ENCODE results near the gene KIF26B. TPM values are rescaled to one million over a fixed set of nuclear protein-coding genes. Genes with fewer than 3 reads are reported as not detected.
"Not testable (repeated sequence)": the region's sequence is repeated elsewhere in the genome, so short reads cannot be mapped to it uniquely, and the experiment has no call there.

Gene KIF26B
- total and polyA plus RNA-seq, 4 donors, result 10.9 to 37.1 (median 19.2) TPM

- H3K9me3 ChIP-seq (ENCODE audit: control insufficient read depth, insufficient read depth, low read length), result peaks cover 2% of the 10 kb centered on the region
- DNase-seq (ENCODE audit: low read depth in 4 of 6, low spot score in 6 of 6), result peak in 1 of 6 donors; percentile 44
- H3K4me3 ChIP-seq (ENCODE audit: low read depth, low read length), result no peak overlapping the region
- H3K27ac ChIP-seq (ENCODE audit: low read depth, low read length), result no peak overlapping the region
- peaks cover 18% of the 10 kb centered on the region for H3K4me1 ChIP-seq (ENCODE audit: control insufficient read depth, insufficient read depth, low read length)
- 51% methylated on average over 7 of the region's 8 CpGs for WGBS (ENCODE audit: insufficient coverage)
- peaks cover 27% of the 10 kb centered on the region for H3K36me3 ChIP-seq (ENCODE audit: control insufficient read depth, insufficient read depth, low read length)
- H3K27me3 ChIP-seq (ENCODE audit: control insufficient read depth, insufficient read depth, low read length), result no peaks in the 10 kb centered on the region
These were observed 538.5 kb downstream of the KIF26B start for GRCh38 chr1:245693116-245693793.

DNA sequence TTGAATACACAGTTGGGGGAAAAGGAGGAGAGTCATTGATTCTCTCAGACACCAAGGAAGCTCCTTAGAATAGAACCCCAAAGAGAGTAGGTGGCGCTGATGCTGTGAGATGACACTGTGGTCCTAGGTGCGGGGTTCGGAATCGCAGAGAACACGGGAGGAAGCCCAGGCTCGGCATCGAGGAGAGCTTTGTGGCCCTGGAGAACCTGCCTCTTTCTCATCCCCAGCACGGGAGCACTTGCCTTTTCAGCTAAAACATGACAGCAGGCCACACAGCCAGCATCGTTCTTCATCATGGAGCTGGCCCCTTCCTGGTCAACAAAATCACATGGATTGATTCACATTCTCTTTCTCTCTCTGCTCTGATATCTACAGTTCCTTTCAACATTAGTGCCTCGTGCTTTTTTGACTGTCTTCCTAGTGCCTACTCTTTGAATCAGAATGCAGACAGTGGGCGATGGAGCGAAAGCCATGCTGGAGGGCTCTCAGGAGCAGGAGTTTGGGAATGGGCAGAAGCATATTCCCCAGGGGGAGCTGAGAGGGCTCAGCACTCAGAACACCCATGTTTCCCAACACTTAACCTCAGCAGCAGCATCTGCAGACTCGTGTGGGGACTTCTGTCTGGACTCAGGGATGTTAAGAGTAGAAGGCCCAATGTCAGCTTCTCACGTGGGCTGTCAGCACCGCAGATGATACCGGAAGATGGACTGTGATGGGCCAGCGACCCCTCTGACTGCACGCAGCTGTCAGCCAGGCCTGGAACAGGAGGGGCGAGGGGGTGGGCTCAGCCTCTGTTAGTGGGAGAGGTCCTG is 539.4 kb downstream of the KIF26B start:
- 87% methylated on average over 13 of the region's 19 CpGs for WGBS (ENCODE audit: insufficient coverage)
- H3K4me3 ChIP-seq (ENCODE audit: low read depth, low read length), result no peak overlapping the region
- no peak overlapping the region for H3K27ac ChIP-seq (ENCODE audit: low read depth, low read length)
- H3K9me3 ChIP-seq (ENCODE audit: control insufficient read depth, insufficient read depth, low read length), result peaks cover 2% of the 10 kb centered on the region
- H3K36me3 ChIP-seq (ENCODE audit: control insufficient read depth, insufficient read depth, low read length), result peaks cover 22% of the 10 kb centered on the region
- DNase-seq (ENCODE audit: low read depth in 4 of 6, low spot score in 6 of 6), result no peak
- peaks cover 18% of the 10 kb centered on the region for H3K4me1 ChIP-seq (ENCODE audit: control insufficient read depth, insufficient read depth, low read length)
- no peaks in the 10 kb centered on the region for H3K27me3 ChIP-seq (ENCODE audit: control insufficient read depth, insufficient read depth, low read length)

DNA sequence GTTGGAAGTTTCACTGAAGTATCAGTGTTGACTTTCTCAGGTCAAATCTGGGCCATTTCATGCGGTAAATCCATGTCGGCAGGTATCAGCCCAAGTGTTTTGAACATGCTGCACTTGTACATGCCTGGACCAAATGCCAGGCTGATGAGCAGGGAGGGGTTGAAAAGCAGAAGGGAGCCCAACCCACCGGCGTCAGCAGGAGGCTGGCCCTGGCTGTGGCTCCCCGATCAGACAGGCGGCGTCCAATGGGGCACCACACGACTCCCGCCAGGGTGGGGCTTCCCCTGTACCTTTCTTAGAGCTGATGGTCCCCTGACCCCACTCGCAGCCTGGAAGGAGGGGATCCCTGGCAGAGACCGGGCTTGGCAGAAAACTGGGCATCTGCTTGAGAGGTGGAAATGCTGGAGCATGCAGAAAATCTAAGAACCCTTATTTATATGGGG is 540.0 kb downstream of the KIF26B start:
- peaks cover 2% of the 10 kb centered on the region for H3K9me3 ChIP-seq (ENCODE audit: control insufficient read depth, insufficient read depth, low read length)
- DNase-seq (ENCODE audit: low read depth in 4 of 6, low spot score in 6 of 6), result no peak
- H3K4me3 ChIP-seq (ENCODE audit: low read depth, low read length), result no peak overlapping the region
- WGBS (ENCODE audit: insufficient coverage), result 86% methylated on average over 11 of the region's 11 CpGs
- H3K36me3 ChIP-seq (ENCODE audit: control insufficient read depth, insufficient read depth, low read length), result peaks cover 21% of the 10 kb centered on the region
- H3K4me1 ChIP-seq (ENCODE audit: control insufficient read depth, insufficient read depth, low read length), result peaks cover 18% of the 10 kb centered on the region
- H3K27ac ChIP-seq (ENCODE audit: low read depth, low read length), result no peak overlapping the region
- H3K27me3 ChIP-seq (ENCODE audit: control insufficient read depth, insufficient read depth, low read length), result no peaks in the 10 kb centered on the region

GRCh38 chr1:245695211-245695610 is 540.4 kb downstream of the KIF26B start:
- DNase-seq (ENCODE audit: low read depth in 4 of 6, low spot score in 6 of 6), result no peak
- 86% methylated on average over 5 of the region's 8 CpGs for WGBS (ENCODE audit: insufficient coverage)

GRCh38 chr1:245695701-245696100 is 540.9 kb downstream of the KIF26B start:
- not testable (repeated sequence) for H3K9me3 ChIP-seq (ENCODE audit: control insufficient read depth, insufficient read depth, low read length); H3K27me3 ChIP-seq (ENCODE audit: control insufficient read depth, insufficient read depth, low read length); H3K27ac ChIP-seq (ENCODE audit: low read depth, low read length); DNase-seq (ENCODE audit: low read depth in 4 of 6, low spot score in 6 of 6); H3K4me3 ChIP-seq (ENCODE audit: low read depth, low read length)
- Histone ChIP-seq H3K36me3 (ENCODE audit: control insufficient read depth, insufficient read depth, low read length) (peaks cover 18% of the 10 kb centered on the region), H3K4me1 (ENCODE audit: control insufficient read depth, insufficient read depth, low read length) (peaks cover 18% of the 10 kb centered on the region)
- 100% methylated on average over 5 of the region's 11 CpGs for WGBS (ENCODE audit: insufficient coverage)

More at GRCh38 chr1:245695211-245695610, 540.4 kb downstream of the KIF26B start:
- Histone ChIP-seq H3K27me3 (ENCODE audit: control insufficient read depth, insufficient read depth, low read length) (no peaks in the 10 kb centered on the region), H3K36me3 (ENCODE audit: control insufficient read depth, insufficient read depth, low read length) (peaks cover 18% of the 10 kb centered on the region), H3K4me3 (ENCODE audit: low read depth, low read length) (no peak overlapping the region), H3K27ac (ENCODE audit: low read depth, low read length) (no peak overlapping the region), H3K4me1 (ENCODE audit: control insufficient read depth, insufficient read depth, low read length) (peaks cover 18% of the 10 kb centered on the region), H3K9me3 (ENCODE audit: control insufficient read depth, insufficient read depth, low read length) (peaks cover 2% of the 10 kb centered on the region)

- WGBS (ENCODE audit: insufficient coverage), result 91% methylated on average over 12 of the region's 14 CpGs
- DNase-seq (ENCODE audit: low read depth in 4 of 6, low spot score in 6 of 6), result no peak
- Histone ChIP-seq H3K4me3 (ENCODE audit: low read depth, low read length) (no peak overlapping the region), H3K36me3 (ENCODE audit: control insufficient read depth, insufficient read depth, low read length) (peaks cover 27% of the 10 kb centered on the region), H3K4me1 (ENCODE audit: control insufficient read depth, insufficient read depth, low read length) (peaks cover 13% of the 10 kb centered on the region), H3K9me3 (ENCODE audit: control insufficient read depth, insufficient read depth, low read length) (peaks cover 2% of the 10 kb centered on the region), H3K27ac (ENCODE audit: low read depth, low read length) (no peak overlapping the region), H3K27me3 (ENCODE audit: control insufficient read depth, insufficient read depth, low read length) (no peaks in the 10 kb centered on the region)
These were observed 543.3 kb downstream of the KIF26B start for GRCh38 chr1:245698116-245698515.

GRCh38 chr1:245698860-245699259 is 544.1 kb downstream of the KIF26B start:
- H3K27me3 ChIP-seq (ENCODE audit: control insufficient read depth, insufficient read depth, low read length), result no peaks in the 10 kb centered on the region
- H3K4me3 ChIP-seq (ENCODE audit: low read depth, low read length), result no peak overlapping the region
- H3K36me3 ChIP-seq (ENCODE audit: control insufficient read depth, insufficient read depth, low read length), result peaks cover 30% of the 10 kb centered on the region
- H3K27ac ChIP-seq (ENCODE audit: low read depth, low read length), result no peak overlapping the region
- DNase-seq (ENCODE audit: low read depth in 4 of 6, low spot score in 6 of 6), result peak in 1 of 6 donors; percentile 50
- WGBS (ENCODE audit: insufficient coverage), result 87% methylated on average over 14 of the region's 16 CpGs
- H3K4me1 ChIP-seq (ENCODE audit: control insufficient read depth, insufficient read depth, low read length), result peaks cover 7% of the 10 kb centered on the region
- H3K9me3 ChIP-seq (ENCODE audit: control insufficient read depth, insufficient read depth, low read length), result peaks cover 2% of the 10 kb centered on the region

- no peak overlapping the region for H3K27ac ChIP-seq (ENCODE audit: low read depth, low read length)
- H3K36me3 ChIP-seq (ENCODE audit: control insufficient read depth, insufficient read depth, low read length), result peaks cover 22% of the 10 kb centered on the region
- no peak for DNase-seq (ENCODE audit: low read depth in 4 of 6, low spot score in 6 of 6)
- H3K27me3 ChIP-seq (ENCODE audit: control insufficient read depth, insufficient read depth, low read length), result no peaks in the 10 kb centered on the region
- H3K4me3 ChIP-seq (ENCODE audit: low read depth, low read length), result no peak overlapping the region
- peaks cover 2% of the 10 kb centered on the region for H3K9me3 ChIP-seq (ENCODE audit: control insufficient read depth, insufficient read depth, low read length)
- H3K4me1 ChIP-seq (ENCODE audit: control insufficient read depth, insufficient read depth, low read length), result no peaks in the 10 kb centered on the region
- WGBS (ENCODE audit: insufficient coverage), result 87% methylated on average over 13 of the region's 13 CpGs
These were observed 545.8 kb downstream of the KIF26B start for GRCh38 chr1:245700631-245701030.

GRCh38 chr1:245701631-245702030 is 546.8 kb downstream of the KIF26B start:
- 90% methylated on average over 6 of the region's 7 CpGs for WGBS (ENCODE audit: insufficient coverage)
- DNase-seq (ENCODE audit: low read depth in 4 of 6, low spot score in 6 of 6), result no peak

More at GRCh38 chr1:245701631-245702030, 546.8 kb downstream of the KIF26B start:
- Histone ChIP-seq H3K9me3 (ENCODE audit: control insufficient read depth, insufficient read depth, low read length) (no peaks in the 10 kb centered on the region), H3K4me3 (ENCODE audit: low read depth, low read length) (no peak overlapping the region), H3K27ac (ENCODE audit: low read depth, low read length) (no peak overlapping the region), H3K4me1 (ENCODE audit: control insufficient read depth, insufficient read depth, low read length) (no peaks in the 10 kb centered on the region), H3K36me3 (ENCODE audit: control insufficient read depth, insufficient read depth, low read length) (peaks cover 22% of the 10 kb centered on the region), H3K27me3 (ENCODE audit: control insufficient read depth, insufficient read depth, low read length) (no peaks in the 10 kb centered on the region)

Data from spinal cord (tissue), 10 donors.